DMS79 treated with DMSO at 0.1 percent for 48 hours (cell line): ENCODE results near the gene APMAP.
A peak's percentile ranks its signal among the peaks of the same experiment; 100 is the strongest.

Experiments used
- DNase-seq: peaks from one replicate; lab custom pipeline; 2025; lab: John Stamatoyannopoulos, UW

The APMAP gene, protein sequence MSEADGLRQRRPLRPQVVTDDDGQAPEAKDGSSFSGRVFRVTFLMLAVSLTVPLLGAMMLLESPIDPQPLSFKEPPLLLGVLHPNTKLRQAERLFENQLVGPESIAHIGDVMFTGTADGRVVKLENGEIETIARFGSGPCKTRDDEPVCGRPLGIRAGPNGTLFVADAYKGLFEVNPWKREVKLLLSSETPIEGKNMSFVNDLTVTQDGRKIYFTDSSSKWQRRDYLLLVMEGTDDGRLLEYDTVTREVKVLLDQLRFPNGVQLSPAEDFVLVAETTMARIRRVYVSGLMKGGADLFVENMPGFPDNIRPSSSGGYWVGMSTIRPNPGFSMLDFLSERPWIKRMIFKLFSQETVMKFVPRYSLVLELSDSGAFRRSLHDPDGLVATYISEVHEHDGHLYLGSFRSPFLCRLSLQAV

DNA sequence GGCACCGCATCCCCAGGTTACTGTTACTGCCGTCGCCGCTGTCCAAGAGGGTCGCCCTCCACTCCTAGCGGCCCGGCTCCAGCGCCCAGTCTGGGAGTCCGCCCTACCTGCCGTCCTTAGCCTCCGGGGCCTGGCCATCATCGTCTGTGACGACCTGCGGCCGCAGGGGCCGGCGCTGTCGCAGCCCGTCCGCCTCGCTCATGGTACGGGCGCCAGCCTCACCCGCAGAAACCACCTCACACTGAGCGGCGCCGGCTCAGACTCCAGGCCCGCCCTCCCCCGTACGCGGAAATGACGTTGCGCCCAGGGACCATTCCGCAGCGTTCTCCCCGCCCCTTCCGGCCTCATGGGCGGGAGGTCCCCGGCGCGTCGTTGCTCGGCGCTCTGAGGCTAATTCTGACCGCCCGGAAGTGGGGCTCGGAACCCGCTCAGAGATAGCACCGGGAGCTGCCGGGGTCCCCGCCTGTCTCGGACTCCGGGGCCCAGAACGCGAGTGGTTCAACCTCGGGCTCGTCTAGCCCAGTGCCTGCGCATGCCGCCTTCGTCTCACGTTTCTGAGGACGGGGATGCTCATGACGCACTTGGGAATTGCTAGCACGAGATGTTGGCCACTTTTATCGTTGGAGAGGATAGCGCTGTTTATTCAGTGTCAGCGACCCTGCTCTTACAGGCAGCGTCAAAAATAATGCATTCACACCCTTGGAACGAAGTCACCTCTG, at the start of gene APMAP:
Gene APMAP, minus strand, starts transcription at position 265 of the 719 bp plus-strand sequence. Its CDS starts 63 bp downstream, at position 202.
- DNase-seq: peak; percentile 86

DNA sequence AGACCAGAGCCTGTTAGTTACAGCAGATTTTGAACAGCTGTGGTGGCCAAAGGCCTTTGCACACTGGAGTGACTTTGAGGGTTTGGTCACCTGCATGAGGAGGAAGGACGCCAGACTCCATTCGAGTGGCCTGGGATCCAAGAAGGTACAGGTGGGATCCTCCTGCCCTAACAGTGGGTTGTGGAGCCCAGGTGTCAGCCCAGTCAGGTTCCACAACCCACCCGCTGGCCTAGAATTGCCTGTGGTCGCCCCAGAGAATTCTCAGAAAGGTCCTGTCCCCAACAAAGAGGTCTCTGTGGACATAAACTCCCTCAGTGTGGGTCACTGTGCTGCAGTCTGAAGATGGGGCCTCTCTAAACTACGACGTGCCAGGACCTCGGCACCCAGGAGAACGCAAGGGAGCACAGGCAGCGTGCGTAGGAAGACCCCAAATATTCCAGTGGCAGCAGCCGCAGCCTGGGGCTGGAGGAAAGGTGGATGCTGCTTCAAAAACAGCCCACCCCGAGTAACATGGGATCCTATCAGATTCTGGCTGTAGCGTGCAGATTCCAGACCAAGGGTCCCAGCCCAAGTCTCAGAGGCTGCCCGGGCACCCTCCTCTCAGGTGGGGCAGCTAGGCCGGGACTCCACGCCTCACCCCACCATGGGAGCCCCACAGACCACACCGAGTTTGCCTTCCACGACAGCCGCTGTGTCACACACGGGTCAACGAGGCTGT, 49.4 kb upstream of the APMAP start:
- no peak for DNase-seq

DNA sequence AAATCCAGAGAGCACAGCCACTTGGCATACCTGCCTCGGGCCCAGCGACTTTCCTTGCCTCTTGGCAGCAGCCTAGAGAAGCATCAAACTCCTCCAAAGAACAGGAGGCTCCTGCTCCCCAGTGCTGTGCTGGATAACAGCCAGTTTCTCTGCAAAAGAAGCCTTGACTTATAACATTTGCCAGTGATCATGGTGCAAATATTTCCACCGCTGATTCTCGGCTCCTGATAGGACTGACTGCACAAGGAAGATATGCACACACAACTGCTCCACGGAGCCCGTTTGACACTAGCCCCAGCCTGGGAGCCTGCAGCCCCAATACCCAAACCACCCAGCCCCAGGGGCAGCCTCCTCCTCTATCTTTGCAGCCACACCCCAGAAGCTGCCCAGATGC, 47.9 kb upstream of the APMAP start:
- DNase-seq: peak; percentile 60

DNA sequence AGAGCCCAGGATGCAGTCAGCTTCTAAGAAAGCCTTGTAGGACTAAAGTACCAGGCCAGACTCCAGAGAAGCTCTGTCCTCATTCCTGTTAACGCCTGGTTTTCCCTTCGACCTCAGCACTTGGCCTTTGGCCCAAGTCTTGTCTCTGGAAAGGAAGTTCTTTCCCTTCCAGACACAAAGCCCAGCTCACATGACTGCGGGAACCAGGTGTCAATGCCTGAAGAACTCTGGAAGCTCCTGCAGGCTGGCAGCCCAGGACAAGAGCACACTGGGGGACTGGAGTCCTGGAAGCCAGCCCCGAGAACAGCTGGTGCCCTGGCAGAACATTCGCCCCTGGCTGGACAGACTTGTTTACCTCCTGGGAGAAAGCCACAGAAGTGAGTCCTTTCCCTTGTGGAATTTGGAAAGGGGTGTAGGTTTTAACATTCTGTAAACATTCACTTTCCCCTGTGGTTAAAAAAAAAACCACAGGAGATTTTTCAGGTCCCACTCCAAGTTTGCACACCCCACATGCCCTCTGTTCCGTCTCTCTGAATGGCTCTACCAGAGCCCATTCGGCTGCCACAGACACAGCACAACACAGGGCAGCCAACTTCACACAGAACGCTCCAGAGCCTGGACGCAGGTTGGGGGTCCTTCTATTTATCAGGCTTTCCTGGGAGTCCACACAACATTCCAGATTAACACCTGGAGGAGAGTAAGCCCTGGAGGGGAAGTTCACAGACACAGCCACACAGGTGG, 47.3 kb upstream of the APMAP start:
- peak; percentile 74 for DNase-seq

DNA sequence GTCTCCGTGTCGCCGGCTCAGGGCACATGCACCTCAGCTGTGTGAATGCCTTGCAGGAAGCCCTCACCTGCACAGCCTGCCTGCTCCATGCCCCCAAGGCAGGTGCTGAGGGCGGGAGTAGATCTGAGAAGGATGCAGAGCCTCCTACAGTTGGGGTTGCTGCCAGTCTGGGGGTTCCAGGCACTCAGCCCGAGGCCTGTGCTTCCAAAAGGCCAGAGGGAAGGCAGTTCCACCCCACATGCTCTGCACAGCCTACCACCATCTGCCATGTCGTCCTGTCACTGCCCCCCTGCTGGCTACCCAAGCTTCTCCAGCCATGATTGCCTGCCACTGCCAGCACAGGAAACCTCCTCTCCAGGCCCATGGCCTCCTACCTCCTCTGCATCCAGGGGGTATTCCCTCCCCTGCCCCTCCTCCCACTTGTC, 46.1 kb upstream of the APMAP start:
- DNase-seq: no peak

DNA sequence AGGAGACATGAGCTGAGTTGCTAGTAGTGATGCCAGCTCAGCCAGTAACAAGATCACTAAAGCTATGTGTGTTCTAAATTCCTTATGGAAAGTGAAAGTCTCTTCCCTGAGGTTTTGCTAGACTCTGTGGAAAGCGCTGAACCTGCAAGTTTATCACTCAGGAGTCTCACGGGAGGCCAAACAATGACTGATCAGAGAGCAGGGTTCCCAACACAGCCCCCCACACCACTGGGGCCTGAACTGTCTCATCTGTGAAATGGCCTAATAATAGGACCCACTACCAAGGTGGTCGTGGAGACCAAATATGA, 45.5 kb upstream of the APMAP start:
- DNase-seq: no peak

DNA sequence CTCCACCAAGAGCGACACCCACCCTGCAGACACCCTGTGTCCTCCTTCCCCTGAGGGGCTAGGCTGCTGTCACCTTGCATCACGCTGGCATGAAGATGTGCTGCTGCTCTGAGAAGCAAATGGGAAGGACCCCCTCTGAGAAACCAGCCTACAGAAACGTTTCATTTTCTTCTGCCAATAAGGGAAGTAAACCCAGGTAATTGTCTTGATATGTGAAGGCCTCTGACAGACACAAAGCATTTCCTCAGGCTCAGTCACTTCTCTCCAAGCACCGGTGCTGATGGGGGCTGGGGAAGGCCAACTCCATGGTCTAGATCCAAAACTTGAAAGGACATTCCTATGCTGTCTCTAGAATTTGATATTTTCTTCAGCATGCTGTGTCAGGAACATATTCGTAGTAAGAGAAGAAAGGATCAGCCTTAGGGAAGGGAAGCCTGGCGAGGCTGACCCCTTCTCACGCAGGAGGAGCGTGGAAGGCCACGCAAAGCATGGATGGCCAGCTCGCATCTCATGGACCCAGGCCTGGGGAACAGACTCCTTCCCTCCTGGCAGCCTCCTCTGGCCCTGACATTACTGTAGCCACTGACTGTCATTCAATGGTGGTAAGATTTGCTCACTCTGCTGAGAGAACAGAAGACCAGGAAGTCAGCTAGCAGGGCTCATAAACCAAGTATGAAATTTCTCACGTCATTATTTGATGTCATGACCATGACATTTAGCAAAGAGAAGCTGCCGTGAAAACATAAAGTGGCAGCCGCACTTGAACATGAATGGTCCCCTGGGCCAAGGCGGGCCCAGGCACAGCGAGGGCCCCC, 44.9 kb upstream of the APMAP start:
- peak; percentile 60 for DNase-seq

DNA sequence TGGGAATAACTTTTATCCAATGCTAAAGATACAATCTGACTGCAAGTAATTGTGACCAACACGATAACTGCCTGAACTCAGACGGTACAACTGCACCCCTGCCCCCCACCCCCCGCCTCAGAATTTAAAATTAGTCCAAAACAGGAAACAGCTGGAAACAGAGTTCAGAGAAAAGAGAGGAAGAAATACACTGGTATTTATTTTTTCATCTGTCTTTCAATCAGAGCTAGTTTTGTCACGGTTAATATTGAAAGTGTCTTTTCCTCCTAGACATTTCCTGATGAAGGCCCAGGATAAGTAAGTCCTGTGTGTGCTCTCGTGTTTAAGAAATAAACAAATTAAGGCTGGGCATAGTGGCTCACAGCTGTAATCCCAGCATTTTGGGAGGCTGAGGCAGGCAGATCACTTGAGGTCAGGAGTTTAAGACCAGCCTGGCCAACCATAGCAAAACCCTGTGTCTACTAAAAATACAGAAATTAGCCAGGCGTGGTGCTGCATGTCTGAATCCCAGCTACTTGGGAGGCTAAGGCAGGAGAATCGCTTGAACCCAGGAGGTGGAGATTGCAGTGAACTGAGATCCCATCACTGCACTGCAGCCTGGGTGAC, 43.9 kb upstream of the APMAP start:
- DNase-seq: no peak

DNA sequence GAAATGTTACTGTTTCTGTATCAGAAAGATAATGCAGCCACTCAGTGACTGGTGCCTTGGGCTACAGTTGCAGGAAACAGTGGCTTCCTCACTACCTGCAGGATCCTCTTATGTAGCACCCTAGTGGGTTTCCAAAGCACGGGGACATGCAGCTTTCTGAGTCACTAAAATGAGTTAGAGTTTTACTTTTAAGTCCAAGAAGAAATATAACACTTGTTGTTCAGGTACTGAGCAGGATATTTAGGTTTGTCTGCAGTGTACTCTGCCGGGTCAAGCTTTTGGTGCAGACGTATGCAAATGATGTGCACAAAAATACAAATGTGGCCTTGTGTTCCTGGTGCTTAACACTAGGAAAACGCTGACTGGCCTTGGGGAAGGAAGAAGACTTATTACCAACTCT, 43.4 kb upstream of the APMAP start:
- DNase-seq: no peak

DNA sequence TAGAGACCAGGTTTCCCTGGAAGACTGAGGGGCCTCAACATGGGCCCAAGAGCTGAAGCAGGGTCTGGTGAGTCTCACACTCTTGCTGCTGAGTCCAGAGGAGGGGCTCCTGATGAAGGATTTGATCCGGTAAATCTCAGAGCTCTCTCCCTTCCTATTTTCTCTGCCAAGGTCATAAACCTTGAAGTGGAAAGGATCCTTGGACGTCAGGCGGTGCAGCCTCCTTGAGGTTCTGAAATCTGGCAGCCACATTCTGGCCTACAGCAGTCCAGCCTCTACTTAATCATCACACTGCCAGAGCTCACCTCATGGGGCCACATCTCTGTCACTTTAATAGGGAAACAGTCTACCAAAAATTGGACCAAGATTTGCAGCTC, 41.4 kb upstream of the APMAP start:
- peak; percentile 59 for DNase-seq

DNA sequence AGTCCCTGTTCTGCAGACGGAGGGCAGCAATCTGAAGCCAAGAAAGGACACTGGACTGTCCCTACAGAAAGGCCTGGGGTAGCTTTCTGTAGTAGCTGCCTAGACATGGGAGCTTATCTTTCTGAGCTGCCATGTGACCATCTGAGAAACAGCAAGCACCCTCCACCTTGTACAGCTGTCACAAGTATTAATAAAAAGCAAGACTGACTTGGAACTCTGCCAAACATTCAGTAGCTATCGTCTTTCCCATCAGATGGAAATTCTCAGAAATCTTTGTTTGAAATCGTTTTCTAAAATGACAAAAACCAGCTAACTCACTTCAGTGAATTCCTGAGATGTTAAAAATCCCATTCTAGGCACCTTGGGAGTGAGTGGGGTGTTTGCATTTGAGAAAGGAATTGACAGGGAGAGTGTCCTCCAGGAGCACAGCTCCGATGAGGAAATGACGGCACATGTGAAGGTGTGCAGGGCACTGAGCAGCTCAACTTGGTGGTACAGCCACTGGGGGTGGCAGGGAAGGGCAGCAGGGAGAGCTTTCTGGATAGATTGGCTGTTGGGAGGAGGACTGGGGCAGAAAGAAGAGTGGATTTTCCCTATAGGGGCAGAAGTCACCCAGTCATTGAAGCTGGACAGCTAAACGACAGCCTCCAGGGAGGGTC, 40.8 kb upstream of the APMAP start:
- peak; percentile 82 for DNase-seq

DNA sequence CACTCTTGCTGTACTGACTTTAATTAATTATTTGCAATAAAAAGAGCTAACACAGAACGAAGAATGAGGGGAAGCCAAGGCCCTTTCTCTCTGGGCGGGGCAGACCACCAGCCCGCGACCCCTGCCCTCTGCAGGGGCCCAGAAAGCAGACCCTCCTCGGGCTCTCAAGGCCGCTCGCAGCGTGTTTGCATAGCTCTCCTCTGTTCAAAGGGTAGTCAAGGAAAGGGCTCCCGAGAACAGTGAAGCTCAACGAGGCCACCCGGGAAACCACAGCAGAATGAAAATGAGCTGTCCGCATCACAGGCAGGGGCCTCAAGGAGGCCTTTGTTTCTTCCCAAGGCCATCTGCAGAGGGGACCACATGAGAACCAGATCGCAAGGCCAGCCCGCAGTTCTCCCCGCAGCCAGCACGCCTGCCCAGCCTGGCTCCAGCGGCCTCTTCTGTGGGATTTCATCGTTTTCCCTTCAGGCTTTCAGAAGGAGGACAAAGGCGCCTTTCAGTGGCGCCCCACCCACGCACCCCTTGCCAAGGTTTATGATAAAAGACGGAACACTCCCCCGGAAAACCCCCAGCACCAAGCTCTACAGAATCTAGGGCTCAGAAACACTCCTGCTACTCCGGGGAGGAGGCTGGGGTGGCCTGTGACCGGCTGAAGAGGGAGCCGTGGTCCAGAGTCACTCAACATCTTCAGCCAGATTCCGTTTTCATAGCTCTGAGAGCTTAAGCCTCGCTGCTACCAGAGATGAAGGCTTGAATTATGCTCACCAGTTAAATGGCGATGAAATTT, 40.1 kb upstream of the APMAP start:
- peak; percentile 37 for DNase-seq

DNA sequence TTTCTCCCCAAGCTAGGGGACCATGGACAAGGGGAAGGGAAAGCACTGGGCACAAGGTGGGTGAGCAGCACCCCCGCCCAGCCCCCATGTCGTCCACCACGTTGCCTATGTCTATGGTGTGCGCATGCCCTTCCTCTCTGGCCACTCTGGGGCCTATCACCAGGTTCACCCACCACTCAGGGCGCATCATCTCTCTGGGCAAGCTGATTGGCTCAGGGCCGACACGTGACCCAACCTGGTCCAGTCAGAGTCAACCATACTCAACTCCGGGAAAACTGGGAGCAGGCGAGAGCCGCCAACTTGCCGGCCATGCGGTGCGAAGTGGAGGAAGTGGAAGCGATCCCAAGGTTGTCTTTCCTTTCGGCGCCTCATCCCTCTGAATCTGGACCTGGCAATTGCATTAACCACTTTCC, 39.5 kb upstream of the APMAP start:
- DNase-seq: no peak

DNA sequence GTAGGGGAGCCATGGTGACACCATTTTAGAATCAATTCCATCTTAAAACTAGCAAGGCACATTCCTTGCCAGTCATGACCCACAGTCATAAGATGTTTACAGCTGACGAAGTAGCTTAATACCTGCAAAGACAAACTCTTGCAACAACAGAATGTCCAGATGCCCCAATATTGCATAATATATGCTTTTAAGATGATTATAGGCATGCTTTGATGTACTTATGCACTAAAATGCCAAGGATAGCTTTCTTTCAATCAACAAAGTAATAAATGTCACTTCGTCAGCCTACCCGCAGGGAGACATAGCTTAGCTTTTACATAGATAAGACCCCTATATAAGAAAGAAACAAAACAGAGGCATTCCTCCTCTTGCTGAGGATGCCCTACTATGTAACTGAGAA, 38.7 kb upstream of the APMAP start:
- no peak for DNase-seq

DNA sequence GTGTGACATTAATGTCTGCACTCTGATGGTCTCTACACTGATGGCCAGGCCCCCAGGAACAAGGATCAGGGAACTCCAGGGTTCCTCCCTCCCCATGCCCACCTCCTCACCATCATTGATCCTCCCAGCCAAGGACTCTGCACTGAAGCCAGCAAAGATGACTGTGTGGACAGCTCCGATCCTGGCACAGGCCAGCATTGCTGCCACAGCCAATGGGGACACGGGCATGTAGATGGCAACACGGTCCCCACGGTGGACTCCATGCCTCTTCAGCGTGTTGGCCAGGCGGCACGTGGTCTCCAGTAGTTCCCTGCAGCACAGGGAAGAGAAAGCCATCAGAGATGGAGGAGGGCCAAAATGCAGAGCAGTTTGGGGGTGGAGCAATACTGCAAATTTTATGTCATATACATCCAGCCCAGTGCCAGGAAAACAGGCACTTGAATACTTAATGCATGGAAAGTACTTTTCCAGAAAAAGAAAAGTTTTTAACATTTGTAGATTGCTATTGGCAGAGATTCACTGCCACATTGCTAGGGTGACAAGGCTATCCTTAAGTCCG, 38.2 kb upstream of the APMAP start:
- DNase-seq: no peak

DNA sequence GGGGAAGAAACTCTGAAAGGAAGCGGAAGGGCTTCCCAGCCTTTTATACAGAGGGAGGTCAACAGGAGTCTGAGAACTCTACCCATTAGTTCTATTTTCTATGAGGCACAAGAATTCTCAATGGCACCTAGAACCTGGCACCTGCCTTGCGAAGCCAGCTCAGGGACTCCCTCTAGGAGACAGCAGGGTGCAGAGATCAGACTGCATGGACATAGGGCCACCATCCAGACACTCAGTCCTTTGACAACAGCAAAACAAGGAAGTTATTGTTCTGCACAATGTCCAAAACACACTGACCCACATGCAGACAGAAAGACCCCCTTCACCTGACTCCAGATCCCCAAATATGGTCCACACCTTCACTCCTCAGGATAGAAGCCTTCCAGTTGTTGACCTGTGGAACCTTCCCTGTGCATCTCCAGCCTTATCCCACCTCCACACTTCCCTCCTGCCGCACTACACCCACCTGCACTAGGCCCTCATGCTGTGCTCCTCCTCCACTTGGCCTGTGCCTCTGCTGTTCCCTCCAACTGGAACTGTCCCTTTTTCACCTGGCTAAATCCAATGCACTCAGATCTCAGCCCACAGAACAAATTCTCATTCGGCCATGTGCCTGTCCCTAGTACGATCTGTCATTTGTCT, 37.6 kb upstream of the APMAP start:
- DNase-seq: no peak

DNA sequence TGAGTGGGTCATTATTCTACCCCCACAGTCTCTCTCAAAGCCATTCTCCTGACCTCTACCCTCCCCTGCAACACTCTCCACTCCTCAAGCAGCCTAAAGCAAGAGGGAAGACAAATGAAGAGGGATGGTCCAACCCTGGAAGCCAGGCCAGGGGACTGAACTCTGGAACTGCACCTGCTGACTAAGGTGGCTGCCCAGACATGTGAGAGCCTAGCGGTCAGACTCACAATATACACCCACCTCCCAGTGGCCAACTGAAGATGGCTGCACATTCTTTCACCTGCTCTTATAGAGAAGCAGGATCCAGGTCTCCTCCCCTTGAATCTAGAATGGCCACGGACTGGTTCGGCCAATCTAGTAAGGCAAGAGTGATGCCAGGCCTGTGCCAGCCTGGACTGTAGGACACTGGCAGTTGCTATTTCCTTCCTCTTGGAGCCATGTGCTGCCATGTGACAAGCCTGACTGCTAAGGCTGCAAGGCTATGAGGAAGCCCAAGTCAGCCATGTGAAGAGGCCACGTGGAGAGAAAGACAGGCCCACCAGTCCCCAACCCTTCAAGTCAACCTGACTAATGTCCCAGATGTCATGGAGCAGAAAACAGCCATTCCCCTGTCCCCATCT, 33.5 kb upstream of the APMAP start:
- DNase-seq: no peak
